Measurements from ENCODE around the gene MANSC4.
"Not testable (repeated sequence)": the region's sequence is repeated elsewhere in the genome, so short reads cannot be mapped to it uniquely, and the experiment has no call there.

The MANSC4 gene

DNA sequence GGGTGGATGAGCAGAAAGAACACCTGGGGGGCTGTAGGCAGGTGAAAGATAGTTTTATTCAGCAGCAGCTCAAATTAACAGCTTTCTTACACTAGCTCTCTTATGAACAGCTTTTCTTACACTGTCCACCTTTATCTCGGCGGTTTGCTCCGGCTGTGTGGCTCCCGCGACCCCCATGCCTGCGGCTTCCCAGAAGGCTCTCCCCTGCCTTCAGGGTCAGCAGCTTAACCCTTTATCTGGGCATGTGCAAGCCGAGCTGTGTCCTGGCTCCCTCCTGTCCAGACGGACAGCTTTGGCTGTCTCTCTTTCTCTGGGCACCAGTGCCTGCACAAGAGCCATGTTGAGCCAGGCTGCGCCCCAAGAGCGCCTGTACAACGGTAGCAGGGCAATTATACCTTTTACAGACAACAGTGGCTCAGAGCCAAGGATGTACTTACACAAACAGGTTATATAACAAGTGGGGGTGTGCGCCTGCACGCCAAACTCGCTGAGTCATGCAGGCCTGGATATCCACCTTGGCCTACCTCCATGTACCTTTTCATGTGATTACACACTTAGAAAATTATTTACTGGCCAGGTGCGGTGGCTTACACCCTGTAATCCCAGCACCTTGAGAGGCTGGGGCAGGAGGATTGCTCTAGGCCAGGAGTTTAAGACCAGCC, 28.5 kb downstream of the MANSC4 start:
- DNase-seq (ENCODE audit: low read depth) = no peak

DNA sequence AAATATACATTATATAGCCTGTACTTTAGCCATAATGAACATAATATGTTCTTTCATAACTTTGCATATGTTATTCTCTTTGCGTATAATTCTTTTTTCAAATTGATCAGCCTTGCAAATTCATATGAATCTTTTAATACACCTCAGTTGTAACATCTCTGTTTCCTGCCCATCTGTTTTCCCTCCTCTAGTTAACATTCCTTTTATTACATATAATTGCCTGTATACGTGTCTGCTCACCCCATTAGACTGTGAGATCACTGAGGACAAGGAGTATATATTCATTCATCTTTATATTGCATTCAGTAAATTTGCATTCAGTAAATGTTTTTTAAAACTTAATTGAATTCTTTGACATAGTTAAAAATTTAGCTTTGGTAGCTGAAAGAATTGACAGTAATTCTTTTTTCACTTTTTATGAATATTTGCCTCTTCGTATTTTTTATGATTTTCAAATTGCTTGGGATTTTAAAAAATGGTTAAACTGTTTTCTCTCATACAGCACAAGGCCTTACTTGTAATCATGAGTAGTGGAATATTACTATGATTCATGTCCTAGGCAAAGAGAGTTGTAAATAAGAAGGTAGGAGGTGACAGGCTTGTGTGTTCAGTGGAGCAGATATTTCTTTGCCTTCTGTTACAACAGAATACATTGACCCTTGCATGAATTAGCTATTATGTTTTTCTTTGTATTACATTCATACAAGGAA, 32.8 kb downstream of the MANSC4 start:
- no peak for DNase-seq (ENCODE audit: low read depth)

- not testable (repeated sequence) for DNase-seq (ENCODE audit: low read depth)
Observed at GRCh38 chr12:27745734-27746133, 34.3 kb downstream of the MANSC4 start.

- no peak for DNase-seq (ENCODE audit: low read depth)
Observed at GRCh38 chr12:27743601-27744000, 36.4 kb downstream of the MANSC4 start.

DNA sequence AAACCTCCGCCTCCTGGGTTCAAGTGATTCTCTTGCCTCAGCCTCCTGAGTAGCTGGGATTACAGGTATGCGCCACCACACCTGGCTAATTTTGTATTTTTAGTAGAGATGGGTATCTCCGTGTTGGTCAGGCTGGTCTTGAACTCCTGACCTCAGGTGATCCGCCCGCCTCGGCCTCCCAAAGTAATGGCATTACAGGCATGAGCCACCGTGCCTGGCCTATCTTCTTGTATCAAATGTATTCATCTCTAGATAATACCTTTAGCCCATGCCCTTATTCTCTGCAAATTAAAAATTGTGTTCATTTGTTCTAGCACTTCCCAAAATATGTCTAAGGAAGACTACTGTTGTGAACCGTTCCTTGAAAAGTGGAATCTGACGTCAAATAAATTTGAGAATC, 45.7 kb downstream of the MANSC4 start:
- not testable (repeated sequence) for DNase-seq (ENCODE audit: low read depth)

DNA sequence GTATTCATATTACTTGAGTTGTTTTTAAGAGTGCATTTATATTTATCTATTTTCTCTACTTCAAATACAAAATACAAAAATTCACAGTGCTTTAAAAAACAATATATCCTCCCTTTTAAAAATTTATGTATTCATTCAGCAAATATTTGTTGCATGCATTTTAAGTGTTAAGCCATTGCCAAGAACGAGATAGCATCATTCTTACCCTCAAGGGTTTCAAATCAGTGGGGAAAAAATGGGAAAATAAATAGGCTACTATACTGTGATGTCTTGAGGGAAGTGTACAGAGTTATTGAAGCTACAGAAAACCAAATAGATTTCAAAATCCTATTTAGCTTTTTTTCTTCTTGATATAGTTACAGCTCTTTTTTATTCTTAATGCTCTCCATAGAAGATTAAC, 46.2 kb downstream of the MANSC4 start:
- DNase-seq (ENCODE audit: low read depth) = no peak

GRCh38 chr12:27733052-27733656, 46.9 kb downstream of the MANSC4 start:
- DNase-seq (ENCODE audit: low read depth) = peak; percentile 26

GRCh38 chr12:27732281-27732680, 47.8 kb downstream of the MANSC4 start:
- DNase-seq (ENCODE audit: low read depth) = no peak

DNA sequence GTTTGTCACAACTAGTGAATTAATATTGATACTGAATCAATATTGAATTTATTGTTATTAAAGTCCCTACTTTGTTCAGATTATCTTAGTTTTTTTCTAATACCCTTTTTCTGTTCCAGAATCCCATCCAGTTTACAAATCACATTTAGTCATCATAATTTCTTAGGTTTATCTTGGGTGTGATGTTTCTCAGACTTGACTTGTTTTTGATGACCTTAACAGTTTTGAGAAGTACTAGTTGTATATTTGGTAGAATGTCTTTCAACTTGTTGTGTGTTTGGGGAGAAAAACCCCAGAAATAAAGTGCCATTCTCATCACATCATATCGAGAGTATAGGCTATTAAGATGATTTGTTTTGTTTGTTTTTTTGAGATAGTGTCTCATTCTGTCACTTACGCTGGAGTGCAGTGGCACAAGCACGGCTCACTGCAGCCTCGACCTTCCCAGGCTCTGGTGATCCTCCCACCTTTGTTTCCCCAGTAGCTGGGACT, 49.9 kb downstream of the MANSC4 start:
- no peak for DNase-seq (ENCODE audit: low read depth)

- DNase-seq (ENCODE audit: low read depth) = no peak
Observed at GRCh38 chr12:27723212-27723611, 56.8 kb downstream of the MANSC4 start.

All from HS-5 (cell line).